Urothelium cell line (cell line): ENCODE measurements around the gene NEK1.
"Not testable (repeated sequence)": the region's sequence is repeated elsewhere in the genome, so short reads cannot be mapped to it uniquely, and the experiment has no call there.

Experiments used
- DNase-seq: peaks from one replicate; pipeline ENCODE4 v3.0.0; 2011; ENCODE audit warnings: low spot score, mixed read lengths
- FAIRE-seq: peaks from 2 replicates; lab custom pipeline; 2011; peaks lifted over from hg19 to GRCh38; lab: Jason Lieb, UNC

The NEK1 gene

GRCh38 chr4:169437299-169438047 is 174.9 kb downstream of the NEK1 start:
- DNase-seq (no peak), FAIRE-seq (no peak)

GRCh38 chr4:169436734-169437133 is 175.6 kb downstream of the NEK1 start:
- no peak for DNase-seq
- no peak for FAIRE-seq

GRCh38 chr4:169428376-169428775 is 184.0 kb downstream of the NEK1 start:
- DNase-seq (no peak), FAIRE-seq (no peak)

- not testable (repeated sequence) for DNase-seq, FAIRE-seq
These were observed 184.7 kb downstream of the NEK1 start for GRCh38 chr4:169427727-169428126.

- DNase-seq (no peak), FAIRE-seq (no peak)
These were observed 192.1 kb downstream of the NEK1 start for GRCh38 chr4:169420291-169420690.

- DNase-seq (no peak), FAIRE-seq (no peak)
These were observed 193.5 kb downstream of the NEK1 start for GRCh38 chr4:169418846-169419245.

GRCh38 chr4:169417629-169418282 is 194.6 kb downstream of the NEK1 start:
- no peak for FAIRE-seq
- DNase-seq = no peak

GRCh38 chr4:169416997-169417396 is 195.4 kb downstream of the NEK1 start:
- FAIRE-seq (no peak), DNase-seq (no peak)

- no peak for FAIRE-seq
- no peak for DNase-seq
These were observed 195.9 kb downstream of the NEK1 start for GRCh38 chr4:169416461-169416860.

- DNase-seq (no peak), FAIRE-seq (no peak)
These were observed 197.5 kb downstream of the NEK1 start for GRCh38 chr4:169414913-169415312.

GRCh38 chr4:169412046-169412445 is 200.3 kb downstream of the NEK1 start:
- FAIRE-seq = no peak
- DNase-seq = no peak

- DNase-seq (no peak), FAIRE-seq (no peak)
These were observed 201.3 kb downstream of the NEK1 start for GRCh38 chr4:169410839-169411770.

- DNase-seq (no peak), FAIRE-seq (no peak)
These were observed 205.1 kb downstream of the NEK1 start for GRCh38 chr4:169407217-169407845.

GRCh38 chr4:169404960-169405359 is 207.4 kb downstream of the NEK1 start:
- DNase-seq (no peak), FAIRE-seq (no peak)

GRCh38 chr4:169400832-169401231 is 211.6 kb downstream of the NEK1 start:
- DNase-seq = no peak
- no peak for FAIRE-seq

GRCh38 chr4:169399976-169400767 is 212.2 kb downstream of the NEK1 start:
- no peak for FAIRE-seq

GRCh38 chr4:169398316-169398715 is 214.1 kb downstream of the NEK1 start:
- FAIRE-seq = no peak
- no peak for DNase-seq

More at GRCh38 chr4:169399976-169400767, 212.2 kb downstream of the NEK1 start:
- no peak for DNase-seq

GRCh38 chr4:169397762-169398161 is 214.6 kb downstream of the NEK1 start:
- DNase-seq (no peak), FAIRE-seq (no peak)

- no peak for DNase-seq
These were observed 227.0 kb downstream of the NEK1 start for GRCh38 chr4:169385376-169385775.

GRCh38 chr4:169384779-169385178 is 227.6 kb downstream of the NEK1 start:
- DNase-seq (no peak), FAIRE-seq (no peak)

More at GRCh38 chr4:169385376-169385775, 227.0 kb downstream of the NEK1 start:
- FAIRE-seq = no peak
